GM18858 (cell line): ENCODE measurements around the gene PFN3.
"Not testable (repeated sequence)": the region's sequence is repeated elsewhere in the genome, so short reads cannot be mapped to it uniquely, and the experiment has no call there.

Experiments used
- ATAC-seq: cut with Tn5 transposase; IDR thresholded peaks from one replicate; pipeline ENCODE4 v1.9.1; 2021; ENCODE audit not compliant: unreplicated experiment

The PFN3 gene

GRCh38 chr5:177425801-177426565 lies 25.5 kb upstream of the PFN3 start:
- peak; percentile 77 for ATAC-seq

- ATAC-seq, result no peak
Measured at GRCh38 chr5:177425196-177425800, 24.8 kb upstream of the PFN3 start.

- no peak for ATAC-seq
Measured at GRCh38 chr5:177423671-177424070, 23.2 kb upstream of the PFN3 start.

- no peak for ATAC-seq
Measured at GRCh38 chr5:177421062-177421798, 20.8 kb upstream of the PFN3 start.

- not testable (repeated sequence) for ATAC-seq
Measured at GRCh38 chr5:177420472-177420871, 20.0 kb upstream of the PFN3 start.

GRCh38 chr5:177419046-177419445 lies 18.6 kb upstream of the PFN3 start:
- ATAC-seq, result no peak

- ATAC-seq, result not testable (repeated sequence)
Measured at GRCh38 chr5:177417081-177417480, 16.6 kb upstream of the PFN3 start.

- ATAC-seq, result no peak
Measured at GRCh38 chr5:177414481-177414880, 14.0 kb upstream of the PFN3 start.

GRCh38 chr5:177412603-177413233 lies 12.3 kb upstream of the PFN3 start:
- no peak for ATAC-seq

GRCh38 chr5:177410575-177410974 lies 10.1 kb upstream of the PFN3 start:
- no peak for ATAC-seq

- no peak for ATAC-seq
Measured at GRCh38 chr5:177409043-177409801, 8.8 kb upstream of the PFN3 start, which contains the start of gene F12. F12 (minus strand) TSS chr5:177409564; CDS start chr5:177409527, 37 bp downstream.

- no peak for ATAC-seq
Measured at GRCh38 chr5:177405805-177406204, 5.3 kb upstream of the PFN3 start.

GRCh38 chr5:177405312-177405711 lies 4.9 kb upstream of the PFN3 start:
- ATAC-seq, result no peak

GRCh38 chr5:177404641-177405179 lies 4.2 kb upstream of the PFN3 start:
- ATAC-seq, result no peak

GRCh38 chr5:177403792-177404640 lies 3.6 kb upstream of the PFN3 start:
- ATAC-seq, result peak; percentile 56

GRCh38 chr5:177403102-177403791 lies 2.8 kb upstream of the PFN3 start:
- no peak for ATAC-seq

- ATAC-seq, result no peak
Measured at GRCh38 chr5:177402271-177403043, 2.0 kb upstream of the PFN3 start.

GRCh38 chr5:177397875-177398390 lies 2.5 kb downstream of the PFN3 start:
- no peak for ATAC-seq
